Gastrocnemius medialis (tissue), 4 donors: ENCODE results near the gene PPM1E. TPM values are rescaled to one million over a fixed set of nuclear protein-coding genes. Genes with fewer than 3 reads are reported as not detected.

Source experiments
- ATAC-seq, 2 donors: fragments of 150-250 bp; one replicate each; pipeline ENCODE4 v1.9.1; 2016
- DNase-seq, 2 donors: peaks; one replicate each; pipeline ENCODE4 v3.0.0-alpha.2; 2019
- H3K27ac ChIP-seq, 4 donors: fragments of 200-600 bp; sonication (generic); 1 replicate in 1 of 4; 2 replicates in 3 of 4; pipeline ENCODE4 v1.5.1; 2016 to 2018; ENCODE audit warnings: mild to moderate bottlenecking in 2 of 4, moderate library complexity in 1 of 4
- H3K27me3 ChIP-seq, 3 donors: fragments of 200-600 bp; sonication (generic) in 2 of 3; 1 replicate in 1 of 3; 2 replicates in 2 of 3; pipeline versions ENCODE4 v1.5.1 to v1.6.0; 2016 to 2019; ENCODE audit warnings: mild to moderate bottlenecking in 1 of 3, moderate library complexity in 1 of 3
- H3K36me3 ChIP-seq, 2 donors: fragments of 200-600 bp; sonication (generic) in 1 of 2; one replicate each; pipeline ENCODE4 v1.5.1; 2017 to 2018
- H3K4me1 ChIP-seq, 2 donors: fragments of 200-600 bp; sonication (generic) in 1 of 2; one replicate each; pipeline ENCODE4 v1.5.1; 2016 to 2017; ENCODE audit warnings: mild to moderate bottlenecking in 2 of 2
- H3K4me3 ChIP-seq, 4 donors: fragments of 200-600 bp; sonication (generic) in 3 of 4; 1 replicate in 1 of 4; 2 replicates in 3 of 4; pipeline ENCODE4 v1.5.1; 2016 to 2019; ENCODE audit warnings: mild to moderate bottlenecking in 2 of 4
- H3K9me3 ChIP-seq, 3 donors: fragments of 200-600 bp; sonication (generic) in 2 of 3; 1 replicate in 1 of 3; 2 replicates in 2 of 3; pipeline ENCODE4 v1.5.1; 2016 to 2019
- CTCF ChIP-seq, 5 experiments: fragments of 450-650 bp in 3 of 5; fragments of 200-600 bp in 2 of 5; sonication (generic) in 2 of 5; IDR thresholded peaks in 4 of 5; conservative IDR thresholded peaks in 1 of 5; 1 replicate in 4 of 5; 2 replicates in 1 of 5; pipeline ENCODE4 v1.5.1; 2016 to 2019; ENCODE audit warnings: antibody characterized with exemption in 5 of 5, mild to moderate bottlenecking in 3 of 5, moderate library complexity in 3 of 5
- POLR2A ChIP-seq, 2 donors: fragments of 450-650 bp; IDR thresholded peaks; one replicate each; pipeline ENCODE4 v1.6.1; 2017; ENCODE audit warnings: antibody characterized with exemption in 2 of 2, mild to moderate bottlenecking in 2 of 2, moderate library complexity in 2 of 2
- in situ Hi-C, 4 donors: fragments of 200-750 bp; cut with MboI; loops; one replicate each; pipeline versions ENCODE4 v1.15.0 to v1.8.0; 2017; ENCODE audit warnings: low sequenced_read_pairs in 4 of 4
- intact Hi-C: fragments of 100-400 bp; cut with DNase I; formaldehyde crosslinking; loops from one replicate; pipeline ENCODE4 v1.15.1; 2023; ENCODE audit warnings: low total_unique reads
- total RNA-seq, 4 donors: library from RNA; depleted of rRNA; stranded (reverse); fragments of >200 nt; gene quantifications; one replicate each; pipeline versions ENCODE4 v1.1.0 to v1.2.3, GENCODE V29; 2016

The PPM1E gene
- total RNA-seq, 4 donors from 2014 or later: 0.04 to 0.07 TPM; not detected in 2

GRCh38 chr17:59030811-59031210 is 275.2 kb downstream of the PPM1E start:
- in situ Hi-C loops: no loop called here

More at GRCh38 chr17:59030811-59031210, 275.2 kb downstream of the PPM1E start:
- Histone ChIP-seq H3K9me3 (no peaks in the 10 kb centered on the region), H3K27me3 (no peaks in the 10 kb centered on the region), H3K4me3 (no peak overlapping the region), H3K27ac (no peak overlapping the region), H3K36me3 (peaks cover 0 to 4% of the 10 kb centered on the region in 2 donors), H3K4me1 (peaks cover 18 to 22% of the 10 kb centered on the region in 2 donors)
- no peak for TF ChIP-seq CTCF (IDR thresholded peaks at IDR 0.05 in 4 of 5, conservative IDR thresholded peaks at IDR 0.05 in 1 of 5)
- no peak for TF ChIP-seq POLR2A (IDR thresholded peaks at IDR 0.05)
- intact Hi-C loops: no loop called here
- ATAC-seq (no peak), DNase-seq (no peak)

Other genes with a start within 250 kb of the PPM1E start
- 10 to 100 TPM in 3 of 4 donors, 1 to 10 TPM in 1; 7.9 to 16.1 (median 11.1) TPM for gene MTMR4, start 241.2 kb upstream of the PPM1E start, total RNA-seq
- gene TEX14, start 63.8 kb upstream of the PPM1E start, total RNA-seq: not detected
- 10 to 100 TPM in 2 of 4 donors, 1 to 10 TPM in 2; 6.4 to 18.7 (median 12.5) TPM for gene RAD51C, start 63.3 kb upstream of the PPM1E start, total RNA-seq